Stimulated activated CD8-positive, alpha-beta memory T cell treated with anti-CD3 and anti-CD28 coated beads, Interleukin-12 subunit alpha, Interleukin-12 subunit beta, amount 100 ng/mL, for 24 hours (primary cell): Measurements from ENCODE around the gene PPM1J.
"Not testable (repeated sequence)": the region's sequence is repeated elsewhere in the genome, so short reads cannot be mapped to it uniquely, and the experiment has no call there.

Experiments used
- DNase-seq: peaks from one replicate; pipeline ENCODE4 v3.0.0-alpha.2; 2020; ENCODE audit errors: extremely low read depth

Gene PPM1J

GRCh38 chr1:112721966-112722524, 6.9 kb upstream of the PPM1J start:
- no peak for DNase-seq

- DNase-seq, result not testable (repeated sequence)
Observed at GRCh38 chr1:112721294-112721693, 6.2 kb upstream of the PPM1J start.

GRCh38 chr1:112720800-112721199, 5.7 kb upstream of the PPM1J start:
- DNase-seq, result no peak

GRCh38 chr1:112719706-112720105, 4.6 kb upstream of the PPM1J start:
- DNase-seq, result no peak

- no peak for DNase-seq
Observed at GRCh38 chr1:112718691-112719418, 3.7 kb upstream of the PPM1J start.

GRCh38 chr1:112717263-112717873, 2.2 kb upstream of the PPM1J start:
- no peak for DNase-seq

- DNase-seq, result no peak
Observed at GRCh38 chr1:112716133-112716720, 1.1 kb upstream of the PPM1J start.

- no peak for DNase-seq
Observed at GRCh38 chr1:112714313-112715263, 544 bp downstream of the PPM1J start.

- DNase-seq, result no peak
Observed at GRCh38 chr1:112713466-112714312, 1.4 kb downstream of the PPM1J start.

GRCh38 chr1:112712701-112713128, 2.4 kb downstream of the PPM1J start:
- DNase-seq, result no peak

- no peak for DNase-seq
Observed at GRCh38 chr1:112712191-112712590, 2.9 kb downstream of the PPM1J start.

GRCh38 chr1:112711670-112712069, 3.5 kb downstream of the PPM1J start:
- DNase-seq, result no peak

- no peak for DNase-seq
Observed at GRCh38 chr1:112711041-112711440, 4.1 kb downstream of the PPM1J start.

GRCh38 chr1:112710586-112710985, 4.5 kb downstream of the PPM1J start:
- no peak for DNase-seq

GRCh38 chr1:112710159-112710558, 5.0 kb downstream of the PPM1J start:
- no peak for DNase-seq

GRCh38 chr1:112708489-112708888, 6.6 kb downstream of the PPM1J start:
- no peak for DNase-seq

- DNase-seq, result no peak
Observed at GRCh38 chr1:112708002-112708448, 7.1 kb downstream of the PPM1J start.

GRCh38 chr1:112707221-112708001, 7.7 kb downstream of the PPM1J start:
- no peak for DNase-seq

- no peak for DNase-seq
Observed at GRCh38 chr1:112706505-112707220, 8.5 kb downstream of the PPM1J start, which contains the start of gene RHOC. TSS of gene RHOC (minus strand) at chr1:112707127. CDS start at chr1:112703799, 3,328 bp downstream.
